Measurements from ENCODE around the gene HCFC2.

DNA sequence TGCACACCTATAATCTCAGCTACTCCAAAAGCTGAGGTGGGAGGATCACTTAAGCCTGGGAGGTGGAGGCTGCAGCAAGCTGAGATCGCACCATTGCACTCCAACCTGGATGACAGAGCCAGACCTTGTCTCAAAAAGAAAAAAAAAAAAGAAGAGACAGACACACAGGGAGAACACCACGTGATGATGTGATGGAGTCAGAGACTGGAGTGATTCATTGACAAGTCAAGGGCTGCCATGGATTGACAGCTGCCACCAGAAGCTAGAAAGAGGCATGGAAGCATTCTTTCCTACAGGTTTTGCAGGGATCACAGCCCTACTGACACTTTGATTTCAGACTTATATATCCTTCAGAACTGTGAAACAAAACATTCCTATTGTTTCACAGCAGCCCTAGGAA, 3.5 kb upstream of the HCFC2 start:
- TF ChIP-seq ZBTB17 (tag by site-specific recombination; IDR thresholded peaks at IDR 0.05) (0 out of 2 replicates have a peak, but pooled peaks have one; percentile 18), SP2 (tag by site-specific recombination; IDR thresholded peaks at IDR 0.05) (no peak)
